MM.1S (cell line): ENCODE results near the gene TPBG.

Experiments used
- EZH2 ChIP-seq: fragments of 300-600 bp; sonication (generic); optimal IDR thresholded peaks from 2 replicates; pipeline ENCODE3; 2017; ENCODE audit warnings: low read depth, mild to moderate bottlenecking, antibody characterized with exemption, low read length, mixed read lengths
- EZH2phosphoT487 ChIP-seq: fragments of 300-600 bp; sonication (generic); IDR thresholded peaks from 2 replicates; pipeline ENCODE4 v1.6.1; 2018; ENCODE audit warnings: antibody characterized with exemption, low read length
- TF ChIP-seq, protein P1 (sequence below): fragments of 300-600 bp; sonication (generic); IDR thresholded peaks from 2 replicates; pipeline ENCODE4 v1.5.1; 2016; ENCODE audit warnings: antibody characterized with exemption, low read length, mixed read lengths

DNA sequence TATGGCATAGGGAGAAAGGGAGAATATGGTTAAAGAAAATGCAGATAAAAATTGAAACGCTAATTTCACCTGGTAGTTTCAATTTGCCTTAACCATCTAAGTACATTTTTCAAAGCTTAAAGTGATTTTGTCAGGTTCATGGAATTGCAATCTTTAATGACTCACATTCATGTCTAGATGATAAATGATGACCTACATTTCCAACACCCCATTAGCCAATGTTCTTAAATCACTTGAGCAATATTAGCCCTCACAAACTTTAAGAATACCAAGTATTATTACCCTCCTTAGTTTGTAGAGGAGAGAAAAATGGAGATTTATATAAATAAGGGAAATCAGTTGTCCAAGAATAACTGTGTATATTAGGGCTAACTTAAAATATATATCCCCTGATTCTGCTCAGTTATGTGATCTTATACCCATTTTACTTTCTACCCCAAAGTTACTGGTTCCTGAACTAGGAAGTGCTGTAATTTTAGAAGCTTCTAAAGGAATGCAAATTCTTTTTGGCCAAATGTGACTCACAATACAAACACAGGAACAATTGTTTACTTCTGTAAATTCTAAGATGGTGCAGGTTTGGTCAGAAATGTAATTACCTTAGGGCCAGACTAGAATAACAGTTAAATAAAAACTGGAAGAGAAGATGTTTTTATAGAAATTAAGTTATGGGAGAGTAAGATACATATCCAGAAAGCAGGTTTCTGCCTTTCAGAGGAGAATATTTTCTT is 34.5 kb downstream of the TPBG start:
- TF ChIP-seq, protein P1, sequence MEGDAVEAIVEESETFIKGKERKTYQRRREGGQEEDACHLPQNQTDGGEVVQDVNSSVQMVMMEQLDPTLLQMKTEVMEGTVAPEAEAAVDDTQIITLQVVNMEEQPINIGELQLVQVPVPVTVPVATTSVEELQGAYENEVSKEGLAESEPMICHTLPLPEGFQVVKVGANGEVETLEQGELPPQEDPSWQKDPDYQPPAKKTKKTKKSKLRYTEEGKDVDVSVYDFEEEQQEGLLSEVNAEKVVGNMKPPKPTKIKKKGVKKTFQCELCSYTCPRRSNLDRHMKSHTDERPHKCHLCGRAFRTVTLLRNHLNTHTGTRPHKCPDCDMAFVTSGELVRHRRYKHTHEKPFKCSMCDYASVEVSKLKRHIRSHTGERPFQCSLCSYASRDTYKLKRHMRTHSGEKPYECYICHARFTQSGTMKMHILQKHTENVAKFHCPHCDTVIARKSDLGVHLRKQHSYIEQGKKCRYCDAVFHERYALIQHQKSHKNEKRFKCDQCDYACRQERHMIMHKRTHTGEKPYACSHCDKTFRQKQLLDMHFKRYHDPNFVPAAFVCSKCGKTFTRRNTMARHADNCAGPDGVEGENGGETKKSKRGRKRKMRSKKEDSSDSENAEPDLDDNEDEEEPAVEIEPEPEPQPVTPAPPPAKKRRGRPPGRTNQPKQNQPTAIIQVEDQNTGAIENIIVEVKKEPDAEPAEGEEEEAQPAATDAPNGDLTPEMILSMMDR, result no peak
- TF ChIP-seq EZH2phosphoT487 (no peak), EZH2 (no peak)
